HG03175 (cell line): Measurements from ENCODE around the gene MARS1.
"Not testable (repeated sequence)": the region's sequence is repeated elsewhere in the genome, so short reads cannot be mapped to it uniquely, and the experiment has no call there.

Experiments used
- ATAC-seq: cut with Tn5 transposase; IDR thresholded peaks from one replicate; pipeline ENCODE4 v1.9.1; 2021; ENCODE audit warnings: mild to moderate bottlenecking, moderate library complexity; ENCODE audit not compliant: unreplicated experiment

Gene MARS1

GRCh38 chr12:57547288-57548012, 59.6 kb downstream of the MARS1 start:
- ATAC-seq, result no peak

GRCh38 chr12:57548013-57548315, 60.1 kb downstream of the MARS1 start:
- no peak for ATAC-seq

GRCh38 chr12:57548488-57548887, 60.6 kb downstream of the MARS1 start:
- no peak for ATAC-seq

- ATAC-seq, result no peak
These were observed 61.5 kb downstream of the MARS1 start for GRCh38 chr12:57549203-57549908.

GRCh38 chr12:57549909-57550640, 62.2 kb downstream of the MARS1 start, which contains the start of gene KIF5A:
Gene KIF5A (plus strand): TSS chr12:57550044. CDS start chr12:57550272, 228 bp downstream.
- ATAC-seq, result no peak

- no peak for ATAC-seq
These were observed 63.0 kb downstream of the MARS1 start for GRCh38 chr12:57550641-57551549.

- no peak for ATAC-seq
These were observed 63.9 kb downstream of the MARS1 start for GRCh38 chr12:57551637-57552305.

- no peak for ATAC-seq
These were observed 64.4 kb downstream of the MARS1 start for GRCh38 chr12:57552306-57552651.

GRCh38 chr12:57552835-57553313, 65.0 kb downstream of the MARS1 start:
- ATAC-seq, result no peak

- no peak for ATAC-seq
These were observed 65.7 kb downstream of the MARS1 start for GRCh38 chr12:57553343-57554202.

- no peak for ATAC-seq
These were observed 66.6 kb downstream of the MARS1 start for GRCh38 chr12:57554453-57554852.

- no peak for ATAC-seq
These were observed 67.0 kb downstream of the MARS1 start for GRCh38 chr12:57554897-57555296.

GRCh38 chr12:57558864-57559263, 71.0 kb downstream of the MARS1 start:
- ATAC-seq, result no peak

- ATAC-seq, result no peak
These were observed 72.6 kb downstream of the MARS1 start for GRCh38 chr12:57560516-57560915.

GRCh38 chr12:57561117-57561516, 73.2 kb downstream of the MARS1 start:
- ATAC-seq, result not testable (repeated sequence)

GRCh38 chr12:57563358-57563757, 75.5 kb downstream of the MARS1 start:
- ATAC-seq, result no peak

GRCh38 chr12:57564178-57564740, 76.4 kb downstream of the MARS1 start:
- no peak for ATAC-seq
